ENCODE data around the gene TCL1A.
"Not testable (repeated sequence)": the region's sequence is repeated elsewhere in the genome, so short reads cannot be mapped to it uniquely, and the experiment has no call there.

The TCL1A gene

GRCh38 chr14:95713596-95714371 lies at the start of gene TCL1A:
TCL1A (minus strand) TSS chr14:95714125; CDS start chr14:95714066, 59 bp downstream.
- no peak for DNase-seq

GRCh38 chr14:95763032-95763431 lies 49.1 kb upstream of the TCL1A start:
- not testable (repeated sequence) for DNase-seq

DNA sequence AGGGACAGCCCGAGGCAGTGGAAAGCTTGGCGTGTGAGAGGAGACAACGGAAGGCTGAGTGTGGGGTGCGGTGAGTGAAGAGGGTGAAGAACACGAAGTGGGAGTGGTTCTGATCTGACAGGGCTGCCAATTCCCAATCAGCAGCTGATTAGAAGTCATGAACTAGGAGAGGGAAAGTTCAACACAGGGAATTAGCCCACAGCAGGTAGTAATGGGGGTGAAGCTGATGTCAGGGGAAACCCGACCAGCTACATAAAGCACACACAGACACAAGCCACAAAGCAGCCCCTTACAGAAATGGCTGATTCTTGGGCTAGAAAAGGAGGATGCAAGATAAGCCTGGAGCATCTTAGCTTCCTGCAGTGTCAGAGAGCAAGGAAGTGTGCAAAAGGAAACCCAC lies 47.5 kb upstream of the TCL1A start:
- DNase-seq = no peak

GRCh38 chr14:95760596-95760995 lies 46.7 kb upstream of the TCL1A start:
- no peak for DNase-seq

DNA sequence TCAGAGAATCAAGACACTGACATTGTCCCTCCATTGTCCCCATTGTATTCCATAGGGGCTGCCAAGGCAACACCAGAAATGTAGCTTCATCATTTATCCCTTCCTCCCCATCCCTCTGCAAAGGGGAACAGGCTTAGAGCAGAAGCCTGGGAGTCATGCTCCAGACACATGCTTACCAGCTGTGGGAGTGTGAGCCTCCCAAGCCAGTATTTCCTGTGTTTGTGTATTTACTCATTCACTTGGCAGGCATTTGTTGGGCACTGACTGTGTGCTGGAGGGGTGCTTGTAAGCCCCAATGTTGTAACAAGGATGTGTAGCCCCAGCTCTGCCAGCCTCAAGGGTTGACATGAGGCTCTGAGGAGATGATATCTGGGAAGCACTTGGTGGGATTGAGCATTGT lies 46.0 kb upstream of the TCL1A start:
- no peak for DNase-seq

- no peak for DNase-seq
These were observed 44.4 kb upstream of the TCL1A start for GRCh38 chr14:95758331-95758730.

- DNase-seq = no peak
These were observed 42.8 kb upstream of the TCL1A start for GRCh38 chr14:95756751-95757150.

GRCh38 chr14:95756127-95756526 lies 42.2 kb upstream of the TCL1A start:
- no peak for DNase-seq

DNA sequence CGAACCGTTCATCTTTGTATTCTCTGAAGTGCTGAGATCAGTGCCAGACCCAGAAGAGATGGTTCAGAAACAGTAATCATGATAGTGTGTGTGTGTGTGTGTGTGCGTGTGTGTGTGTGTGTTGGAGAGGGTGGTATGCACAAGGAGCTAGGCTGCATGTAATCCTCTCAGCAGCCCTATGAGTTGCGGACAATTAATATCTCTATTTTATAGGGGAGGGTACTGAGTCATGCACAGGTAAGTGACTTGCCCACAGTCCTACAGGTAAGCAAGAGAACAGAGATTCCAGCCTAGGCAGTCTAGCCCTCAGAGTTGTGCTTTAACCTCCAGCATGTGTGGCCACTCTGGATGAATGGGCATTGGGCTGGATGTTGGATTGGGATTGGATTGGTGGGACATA lies 27.9 kb upstream of the TCL1A start:
- DNase-seq = no peak

GRCh38 chr14:95741038-95741490 lies 27.1 kb upstream of the TCL1A start:
- DNase-seq = no peak

DNA sequence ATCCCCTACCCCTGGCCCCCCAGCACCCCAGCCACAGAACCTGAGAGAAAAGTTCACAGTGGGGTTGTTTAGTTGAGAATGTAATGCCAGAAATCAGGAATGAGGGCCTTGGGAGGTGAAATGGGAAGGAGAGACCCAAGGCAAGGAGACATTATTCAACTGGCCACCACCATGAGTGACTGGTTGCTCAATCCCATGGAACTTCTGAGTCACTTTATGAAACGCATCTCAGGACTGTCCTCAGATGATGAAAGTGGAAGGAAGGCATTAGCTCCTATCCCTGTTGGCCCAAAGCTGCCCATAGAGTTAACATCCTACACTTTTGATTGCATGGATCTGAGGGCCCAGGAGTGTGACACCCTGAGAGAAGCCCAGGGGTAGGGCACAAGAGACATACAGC lies 25.4 kb upstream of the TCL1A start:
- DNase-seq = no peak

DNA sequence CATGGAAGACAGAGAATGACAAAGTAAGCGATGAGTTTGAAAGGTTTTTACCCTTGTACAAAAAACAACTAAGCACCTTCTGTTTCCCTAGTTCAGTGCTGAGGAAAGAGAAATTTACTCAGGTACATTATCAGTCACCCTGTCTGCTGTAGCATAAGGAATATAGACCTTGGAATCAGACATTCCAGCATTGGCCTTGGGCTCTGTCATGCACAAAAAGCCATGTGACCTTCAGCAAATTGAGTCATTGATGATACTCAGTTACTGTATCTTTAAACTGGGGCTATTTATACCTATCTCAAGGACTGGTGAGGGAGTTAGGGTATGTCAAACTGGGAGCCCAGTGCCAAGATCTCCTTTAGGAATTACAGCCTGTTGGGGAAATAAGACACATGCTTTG lies 19.3 kb upstream of the TCL1A start:
- DNase-seq = no peak

DNA sequence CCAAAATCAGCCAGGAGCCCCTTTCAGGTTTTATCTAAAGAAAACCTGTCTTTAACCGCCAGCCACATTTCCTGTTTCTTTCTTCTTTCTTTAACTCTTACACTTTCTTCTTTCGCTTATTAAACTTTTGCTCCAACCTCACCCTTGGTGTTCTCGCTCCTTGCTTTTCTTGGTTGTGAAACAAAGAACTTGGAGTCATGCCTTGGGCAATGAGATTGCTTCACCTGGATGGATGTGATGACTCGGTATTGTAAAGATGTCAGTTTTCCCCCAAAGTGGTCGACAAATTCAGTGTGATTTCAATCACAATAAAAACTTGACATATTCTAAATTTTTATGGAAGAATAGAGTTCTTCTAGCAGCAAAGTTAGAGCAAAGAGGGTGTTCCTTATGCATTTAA lies 16.2 kb upstream of the TCL1A start:
- DNase-seq = no peak

DNA sequence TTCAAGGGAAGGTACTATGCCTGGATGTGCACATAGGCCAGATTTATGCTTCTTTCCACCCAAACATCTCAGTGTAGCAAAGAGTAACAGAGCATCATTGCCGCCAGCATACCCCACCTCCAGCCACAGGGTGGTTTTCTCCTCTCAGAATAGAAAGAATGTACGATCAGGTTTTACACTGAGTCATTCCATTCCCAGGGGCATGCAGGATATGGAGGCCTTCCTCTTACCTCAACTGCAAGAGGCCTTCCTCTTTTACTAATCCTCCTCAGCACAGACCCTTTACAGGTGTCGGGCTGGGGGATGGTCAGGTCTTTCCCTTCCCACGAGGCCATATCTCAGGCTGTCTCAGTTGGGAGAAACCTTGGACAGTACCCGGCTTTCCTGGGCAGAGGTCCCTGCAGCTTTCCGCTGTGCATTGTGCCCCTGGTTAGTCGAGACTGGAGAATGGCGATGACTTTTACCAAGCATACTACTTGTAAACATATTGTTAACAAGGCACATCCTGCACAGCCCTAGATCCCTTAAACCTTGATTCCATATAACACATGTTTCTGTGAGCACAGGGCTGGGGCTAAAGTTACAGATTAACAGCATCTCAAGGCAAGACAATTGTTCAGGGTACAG lies 15.6 kb upstream of the TCL1A start:
- DNase-seq = not testable (repeated sequence)

- no peak for DNase-seq
These were observed 13.3 kb upstream of the TCL1A start for GRCh38 chr14:95727056-95727700.

GRCh38 chr14:95725685-95726336 lies 11.9 kb upstream of the TCL1A start:
- DNase-seq = no peak

DNA sequence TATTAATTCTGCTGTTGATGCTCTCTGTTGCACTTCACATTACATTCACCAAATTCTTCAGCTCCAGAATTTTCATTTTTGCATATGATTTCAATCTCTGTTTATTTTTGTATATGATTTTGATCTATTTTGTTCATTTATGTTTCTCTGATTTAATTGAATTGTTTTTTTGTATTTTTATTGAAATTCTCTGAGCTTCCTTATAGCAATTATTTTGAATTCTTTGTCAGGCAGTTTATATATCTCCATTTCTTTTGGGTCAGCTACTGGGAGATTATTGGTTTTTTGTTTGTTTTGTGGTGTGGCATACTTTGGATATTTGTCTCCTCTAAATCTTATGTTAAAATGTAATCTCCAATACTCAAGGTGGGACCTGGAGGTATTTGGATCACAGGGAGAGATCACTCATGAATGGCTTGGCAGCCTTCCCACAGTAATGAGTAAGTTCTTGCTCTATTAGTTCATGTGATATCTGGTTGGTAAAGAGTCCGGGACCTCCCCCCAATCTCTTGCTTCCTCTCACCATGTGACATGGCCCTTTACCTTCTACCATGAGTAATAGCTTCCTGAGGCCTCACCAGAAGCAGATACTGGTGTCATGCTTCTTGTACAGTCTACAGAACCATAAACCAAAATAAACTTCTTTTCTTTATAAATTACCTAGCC lies 8.7 kb upstream of the TCL1A start:
- DNase-seq = no peak

GRCh38 chr14:95712398-95712797 lies 1.5 kb downstream of the TCL1A start:
- DNase-seq = no peak

DNA sequence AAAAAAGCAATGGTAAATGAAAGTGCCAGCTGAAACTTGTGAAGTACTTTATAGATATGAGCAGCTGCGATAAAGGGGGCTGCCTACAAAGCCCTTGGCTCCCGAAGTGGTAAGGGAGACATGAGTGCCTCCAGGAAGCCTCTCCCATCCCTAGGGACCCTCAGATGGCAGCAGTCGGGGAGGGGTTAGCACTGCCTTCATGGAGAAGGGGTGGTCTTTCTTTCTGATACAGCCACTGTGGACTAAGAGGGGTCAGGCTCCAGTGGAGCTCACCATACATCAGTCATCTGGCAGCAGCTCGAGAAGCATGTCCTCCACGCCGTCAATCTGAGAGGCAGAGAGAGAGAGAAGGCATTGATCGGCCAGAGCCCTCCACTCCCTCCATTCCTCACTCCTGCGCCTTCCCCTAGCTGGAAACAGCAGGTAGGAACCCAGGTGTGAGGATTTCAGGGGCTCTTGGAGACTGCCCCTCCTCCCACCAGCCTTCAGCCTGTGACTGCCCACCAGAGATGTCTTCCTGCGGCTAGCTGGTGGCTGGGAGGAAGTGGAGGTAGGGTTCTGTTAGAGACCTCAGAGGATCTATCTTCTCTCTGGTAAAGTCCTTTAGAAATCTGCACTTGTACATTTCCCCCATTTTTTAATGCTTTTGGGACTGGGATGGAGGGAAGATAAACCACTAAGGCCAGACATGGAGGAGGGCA lies 2.3 kb downstream of the TCL1A start:
- DNase-seq = no peak

GRCh38 chr14:95710106-95710505 lies 3.8 kb downstream of the TCL1A start:
- no peak for DNase-seq

- DNase-seq = no peak
These were observed 6.6 kb downstream of the TCL1A start for GRCh38 chr14:95707327-95707726.

GRCh38 chr14:95705518-95705917 lies 8.4 kb downstream of the TCL1A start:
- DNase-seq = no peak

Measured in SHP77 treated with DMSO at 0.1 percent for 48 hours (cell line).